Measurements from ENCODE around the gene ATOSA.

The ATOSA gene

DNA sequence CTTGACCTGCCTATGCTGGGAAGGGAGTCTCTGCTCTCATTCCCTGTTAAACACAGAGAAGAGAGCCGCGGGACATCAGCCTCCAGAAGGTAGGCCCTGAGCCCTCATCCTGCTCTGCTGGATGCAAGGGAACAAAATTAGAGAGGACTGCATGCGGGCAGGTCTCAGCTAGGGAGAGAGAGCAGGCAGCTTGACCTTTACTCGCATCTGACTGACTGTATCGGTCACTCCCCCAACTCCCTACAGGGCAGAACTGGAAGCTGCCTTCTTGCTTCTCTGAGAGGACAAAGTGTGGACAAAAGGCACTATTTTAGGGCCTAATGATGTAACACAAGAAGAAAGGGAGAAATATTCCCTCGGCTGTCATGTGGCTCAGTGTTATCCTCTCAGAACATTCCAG lies 38.7 kb upstream of the ATOSA start:
- H3K4me3 Mint-ChIP-seq, result no peak overlapping the region
- H3K4me1 Mint-ChIP-seq, result peaks cover 9% of the 10 kb centered on the region
- TF ChIP-seq, protein P1, sequence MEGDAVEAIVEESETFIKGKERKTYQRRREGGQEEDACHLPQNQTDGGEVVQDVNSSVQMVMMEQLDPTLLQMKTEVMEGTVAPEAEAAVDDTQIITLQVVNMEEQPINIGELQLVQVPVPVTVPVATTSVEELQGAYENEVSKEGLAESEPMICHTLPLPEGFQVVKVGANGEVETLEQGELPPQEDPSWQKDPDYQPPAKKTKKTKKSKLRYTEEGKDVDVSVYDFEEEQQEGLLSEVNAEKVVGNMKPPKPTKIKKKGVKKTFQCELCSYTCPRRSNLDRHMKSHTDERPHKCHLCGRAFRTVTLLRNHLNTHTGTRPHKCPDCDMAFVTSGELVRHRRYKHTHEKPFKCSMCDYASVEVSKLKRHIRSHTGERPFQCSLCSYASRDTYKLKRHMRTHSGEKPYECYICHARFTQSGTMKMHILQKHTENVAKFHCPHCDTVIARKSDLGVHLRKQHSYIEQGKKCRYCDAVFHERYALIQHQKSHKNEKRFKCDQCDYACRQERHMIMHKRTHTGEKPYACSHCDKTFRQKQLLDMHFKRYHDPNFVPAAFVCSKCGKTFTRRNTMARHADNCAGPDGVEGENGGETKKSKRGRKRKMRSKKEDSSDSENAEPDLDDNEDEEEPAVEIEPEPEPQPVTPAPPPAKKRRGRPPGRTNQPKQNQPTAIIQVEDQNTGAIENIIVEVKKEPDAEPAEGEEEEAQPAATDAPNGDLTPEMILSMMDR (IDR thresholded peaks at IDR 0.05), result no peak
- DNase-seq, result no peak
- H3K27ac Mint-ChIP-seq, result no peak overlapping the region
- no peaks in the 10 kb centered on the region for H3K36me3 Mint-ChIP-seq (ENCODE audit: low read depth)
- H3K27me3 Mint-ChIP-seq (ENCODE audit: low read depth, poor library complexity), result peaks cover 8% of the 10 kb centered on the region
- H3K9me3 Mint-ChIP-seq, result no peaks in the 10 kb centered on the region

DNA sequence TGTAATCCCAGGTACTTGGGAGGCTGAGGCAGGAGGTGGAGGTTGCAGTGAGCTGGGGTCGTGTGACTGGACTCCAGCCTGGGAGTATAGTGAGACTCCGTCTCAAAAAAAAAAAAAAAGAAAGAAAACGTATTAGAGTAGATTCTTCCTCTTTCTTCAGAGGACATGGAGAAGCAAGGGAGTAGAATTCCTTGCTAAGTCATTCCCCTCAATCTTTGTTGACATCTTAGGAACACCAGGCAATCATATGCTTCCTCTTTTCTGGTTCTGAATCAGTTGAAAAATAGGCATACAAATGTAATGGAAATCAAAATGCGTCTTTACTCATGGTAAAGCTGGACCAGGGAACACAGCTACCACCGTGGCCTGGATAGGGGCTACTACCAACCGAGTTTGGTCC lies 38.3 kb upstream of the ATOSA start:
- peaks cover 9% of the 10 kb centered on the region for H3K4me1 Mint-ChIP-seq
- H3K4me3 Mint-ChIP-seq, result no peak overlapping the region
- no peaks in the 10 kb centered on the region for H3K9me3 Mint-ChIP-seq
- H3K27me3 Mint-ChIP-seq (ENCODE audit: low read depth, poor library complexity), result peaks cover 8% of the 10 kb centered on the region
- TF ChIP-seq, protein P1 (IDR thresholded peaks at IDR 0.05), result no peak
- no peak overlapping the region for H3K27ac Mint-ChIP-seq
- DNase-seq, result no peak
- no peaks in the 10 kb centered on the region for H3K36me3 Mint-ChIP-seq (ENCODE audit: low read depth)

DNA sequence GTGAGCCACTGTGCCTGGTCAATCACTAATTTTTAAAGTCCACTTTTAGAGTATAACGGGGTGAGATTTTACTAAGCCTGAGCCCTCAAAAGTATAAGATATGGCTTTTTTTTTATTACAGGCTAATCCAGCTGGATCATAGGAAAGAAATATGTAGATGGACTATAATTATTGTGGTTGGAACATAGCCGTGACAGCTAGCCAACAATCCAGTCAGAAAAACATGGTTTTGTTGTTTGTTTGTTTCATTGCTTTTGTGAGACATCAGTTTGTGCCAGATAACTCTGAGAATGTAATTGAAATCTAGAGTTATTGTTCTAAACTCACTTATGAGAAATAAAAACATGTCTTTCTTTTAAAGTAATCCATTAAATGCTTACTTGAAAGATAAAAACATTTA lies 37.3 kb upstream of the ATOSA start:
- no peak for DNase-seq
- Mint-ChIP-seq H3K27me3 (ENCODE audit: low read depth, poor library complexity) (peaks cover 8% of the 10 kb centered on the region), H3K4me3 (no peak overlapping the region), H3K4me1 (peaks cover 9% of the 10 kb centered on the region), H3K27ac (no peak overlapping the region), H3K9me3 (no peaks in the 10 kb centered on the region), H3K36me3 (ENCODE audit: low read depth) (no peaks in the 10 kb centered on the region)
- TF ChIP-seq, protein P1 (IDR thresholded peaks at IDR 0.05), result no peak

DNA sequence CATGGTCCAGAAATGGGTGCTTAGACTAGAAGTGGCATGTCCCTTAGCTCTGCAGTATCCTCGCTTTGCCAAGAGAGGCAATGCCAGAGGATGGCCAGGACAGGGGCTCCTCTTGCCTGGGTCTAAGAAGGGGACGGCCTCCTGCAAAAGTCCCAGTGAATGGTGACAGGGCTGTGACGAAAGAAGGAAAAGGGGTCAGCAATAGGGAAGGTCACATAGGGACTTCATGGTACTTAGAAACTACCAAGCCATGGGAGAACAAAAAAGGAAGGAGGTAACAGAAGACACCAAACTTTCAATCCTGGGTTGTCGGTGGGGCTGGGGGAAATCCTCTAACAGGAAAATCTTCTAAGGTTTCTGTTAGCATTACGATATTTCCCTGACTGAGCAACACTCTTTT lies 36.2 kb upstream of the ATOSA start:
- H3K27ac Mint-ChIP-seq, result no peak overlapping the region
- peaks cover 10% of the 10 kb centered on the region for H3K4me1 Mint-ChIP-seq
- H3K36me3 Mint-ChIP-seq (ENCODE audit: low read depth), result no peaks in the 10 kb centered on the region
- TF ChIP-seq, protein P1 (IDR thresholded peaks at IDR 0.05), result no peak
- no peaks in the 10 kb centered on the region for H3K9me3 Mint-ChIP-seq
- peaks cover 8% of the 10 kb centered on the region for H3K27me3 Mint-ChIP-seq (ENCODE audit: low read depth, poor library complexity)
- DNase-seq, result no peak
- no peak overlapping the region for H3K4me3 Mint-ChIP-seq

DNA sequence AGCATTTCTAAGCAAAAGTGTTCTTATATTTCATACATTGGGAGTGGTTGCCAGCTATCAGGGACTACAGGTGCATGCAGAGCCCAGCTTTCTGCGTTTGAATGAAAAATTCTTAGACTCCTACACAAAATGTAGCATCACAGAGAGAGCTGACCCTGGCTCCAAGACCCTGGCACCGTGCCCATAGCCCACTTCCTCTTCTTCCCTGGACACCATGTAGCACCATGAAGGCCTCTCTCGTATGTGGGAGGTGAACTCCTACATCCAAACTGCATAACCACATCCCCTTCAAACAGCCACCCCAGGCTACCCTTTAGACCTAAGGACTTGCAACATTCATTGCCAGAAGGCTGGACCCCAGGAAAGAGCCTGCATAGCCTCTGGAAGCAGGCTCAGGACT lies 35.8 kb upstream of the ATOSA start:
- Mint-ChIP-seq H3K9me3 (no peaks in the 10 kb centered on the region), H3K27ac (no peak overlapping the region), H3K36me3 (ENCODE audit: low read depth) (no peaks in the 10 kb centered on the region), H3K27me3 (ENCODE audit: low read depth, poor library complexity) (peaks cover 8% of the 10 kb centered on the region), H3K4me3 (no peak overlapping the region), H3K4me1 (peaks cover 14% of the 10 kb centered on the region)
- TF ChIP-seq, protein P1 (IDR thresholded peaks at IDR 0.05), result no peak
- no peak for DNase-seq

DNA sequence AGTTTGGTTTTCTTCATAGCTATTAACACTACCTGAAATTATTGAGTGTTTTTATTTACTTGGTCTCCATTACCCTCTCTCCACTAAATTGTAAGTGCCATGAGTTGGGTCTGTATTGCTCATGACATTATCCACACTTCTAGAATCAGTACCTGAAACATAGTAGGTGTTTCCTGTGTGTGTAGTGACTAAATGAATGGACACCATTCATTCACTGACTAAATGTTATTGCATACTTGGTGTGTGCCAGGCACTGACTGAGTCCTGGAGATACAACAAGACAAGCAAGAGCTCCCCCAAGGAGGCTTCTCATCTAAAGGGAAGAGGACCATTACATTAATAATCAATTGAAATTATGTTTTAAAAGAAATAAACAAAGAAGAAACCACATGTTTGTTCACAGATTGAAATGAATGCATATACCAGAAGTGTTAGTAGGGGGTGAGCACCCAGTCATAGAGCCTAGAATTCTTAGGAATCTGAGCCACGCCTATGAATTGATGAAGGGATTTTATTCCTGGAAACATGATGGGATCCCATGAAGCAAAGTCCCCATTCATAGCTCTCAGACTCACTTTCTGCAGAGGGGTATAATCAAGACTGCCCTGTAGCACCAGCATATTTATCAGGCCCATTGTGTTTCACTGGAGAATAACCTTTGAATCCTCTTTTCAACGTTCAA lies 31.7 kb upstream of the ATOSA start:
- Mint-ChIP-seq H3K27ac (no peak overlapping the region), H3K4me1 (peaks cover 12% of the 10 kb centered on the region), H3K36me3 (ENCODE audit: low read depth) (no peaks in the 10 kb centered on the region), H3K4me3 (no peak overlapping the region), H3K27me3 (ENCODE audit: low read depth, poor library complexity) (peaks cover 24% of the 10 kb centered on the region), H3K9me3 (no peaks in the 10 kb centered on the region)
- no peak for DNase-seq
- TF ChIP-seq, protein P1 (IDR thresholded peaks at IDR 0.05), result no peak

Measured in nephron progenitor cell (in vitro differentiated cells).